A673 (cell line): Measurements from ENCODE around the gene IDI1. TPM values are rescaled to one million over a fixed set of nuclear protein-coding genes. Genes with fewer than 3 reads are reported as not detected.
"Not testable (repeated sequence)": the region's sequence is repeated elsewhere in the genome, so short reads cannot be mapped to it uniquely, and the experiment has no call there.

Experiments
- BruUV-seq: library from RNA; stranded (reverse); fragments of 400-500 nt; replicated peaks from 2 replicates; lab custom pipeline; 2021; lab: Mats Ljungman, UMichigan
- CTCF ChIA-PET: fragments of 300-600 bp; sonication (Branson Sonifier 250); formaldehyde crosslinking; loops from one replicate; lab custom pipeline; 2022; ENCODE audit warnings: antibody characterized with exemption; lab: Charles Lee
- POLR2A ChIA-PET: fragments of 300-600 bp; sonication (Branson Sonifier 250); formaldehyde crosslinking; loops from one replicate; lab custom pipeline; 2022; ENCODE audit warnings: antibody characterized with exemption; ENCODE audit not compliant: low non-redundant PET; lab: Charles Lee
- DNase-seq: peaks from one replicate; pipeline ENCODE4 v3.0.0-alpha.2; 2015; ENCODE audit warnings: low spot score
- H3K27ac ChIP-seq: fragments of 200-600 bp; sonication (generic); 2 replicates; pipeline ENCODE4 v1.5.1; 2016; ENCODE audit warnings: mixed run types, low read depth, mild to moderate bottlenecking, mixed read lengths, antibody characterized with exemption, low read length; ENCODE audit not compliant: poor library complexity, severe bottlenecking
- H3K27me3 ChIP-seq: fragments of 200-600 bp; sonication (generic); replicated peaks from 2 replicates; pipeline ENCODE4 v1.6.1; 2017; ENCODE audit warnings: mixed run types, low read depth, mild to moderate bottlenecking, mixed read lengths, antibody characterized with exemption, low read length; ENCODE audit not compliant: insufficient read depth, poor library complexity
- H3K36me3 ChIP-seq: fragments of 200-600 bp; sonication (generic); 2 replicates; pipeline ENCODE4 v1.6.1; 2016; ENCODE audit warnings: mixed run types, mild to moderate bottlenecking, mixed read lengths, antibody characterized with exemption, low read length; ENCODE audit not compliant: insufficient read depth, poor library complexity, severe bottlenecking
- H3K4me1 ChIP-seq: fragments of 200-600 bp; sonication (generic); 2 replicates; pipeline ENCODE4 v1.6.1; 2017; ENCODE audit warnings: mixed run types, mild to moderate bottlenecking, mixed read lengths, antibody characterized with exemption, low read length; ENCODE audit not compliant: insufficient read depth, poor library complexity, severe bottlenecking
- H3K4me3 ChIP-seq: fragments of 200-600 bp; sonication (generic); 2 replicates; pipeline ENCODE4 v1.5.1; 2016; ENCODE audit warnings: low read depth, mixed run types, mild to moderate bottlenecking, mixed read lengths, low read length; ENCODE audit not compliant: poor library complexity, severe bottlenecking
- H3K9me3 ChIP-seq: fragments of 200-600 bp; sonication (generic); 2 replicates; pipeline ENCODE4 v1.6.1; 2016; ENCODE audit warnings: mixed run types, low read depth, mild to moderate bottlenecking, mixed read lengths, antibody characterized with exemption, low read length; ENCODE audit not compliant: poor library complexity, severe bottlenecking
- CTCF ChIP-seq: fragments of 300-800, 200-600 bp; sonication (generic); conservative IDR thresholded peaks from 2 replicates; pipeline ENCODE4 v1.5.1; 2017; ENCODE audit warnings: low read depth, mild to moderate bottlenecking, antibody characterized with exemption, low read length, moderate library complexity, mixed read lengths
- EZH2 ChIP-seq: fragments of 200-600 bp; sonication (generic); IDR thresholded peaks from 2 replicates; pipeline ENCODE4 v1.6.1; 2017; ENCODE audit warnings: borderline replicate concordance, low read depth, mild to moderate bottlenecking, mixed read lengths, antibody characterized with exemption, low read length; ENCODE audit not compliant: poor library complexity, severe bottlenecking
- intact Hi-C: fragments of 100-400 bp; cut with micrococcal nuclease; formaldehyde crosslinking; loops from one replicate; pipeline ENCODE4 v1.10.0; 2022; ENCODE audit not compliant: unreplicated experiment
- total RNA-seq: library from RNA; stranded (reverse); gene quantifications from 2 replicates; pipeline ENCODE4 v1.2.3, GENCODE V29; 2021

The IDI1 gene
- total RNA-seq, 1 experiment from 2014 or later = 111 TPM

- peaks cover 75% of the 10 kb centered on the region for H3K36me3 ChIP-seq
- no peaks in the 10 kb centered on the region for H3K9me3 ChIP-seq
- BruUV-seq = no TSS peak
- no peak for TF ChIP-seq EZH2
- TF ChIP-seq CTCF = no peak
- peaks cover 20% of the 10 kb centered on the region for H3K4me1 ChIP-seq
- DNase-seq = no peak
- H3K27ac ChIP-seq = no peak overlapping the region
- ChIA-PET POLR2A (no interaction called here), CTCF (no interaction called here)
- intact Hi-C loops = no loop called here
- no peaks in the 10 kb centered on the region for H3K27me3 ChIP-seq
- no peak overlapping the region for H3K4me3 ChIP-seq
Measured at GRCh38 chr10:1041514-1041913, 7.4 kb downstream of the IDI1 start.

- no TSS peak for BruUV-seq
- Histone ChIP-seq H3K27me3 (no peaks in the 10 kb centered on the region), H3K27ac (no peak overlapping the region), H3K4me1 (peaks cover 20% of the 10 kb centered on the region), H3K9me3 (no peaks in the 10 kb centered on the region), H3K36me3 (peaks cover 66% of the 10 kb centered on the region), H3K4me3 (no peak overlapping the region)
- CTCF ChIA-PET = no interaction called here
- intact Hi-C loops = no loop called here
- POLR2A ChIA-PET = no interaction called here
- TF ChIP-seq CTCF = no peak
- no peak for TF ChIP-seq EZH2
- no peak for DNase-seq
Measured at GRCh38 chr10:1040133-1040532, 8.8 kb downstream of the IDI1 start.

- BruUV-seq, POLR2A ChIA-PET: not testable (repeated sequence)
- peaks cover 55% of the 10 kb centered on the region for H3K36me3 ChIP-seq
Measured at GRCh38 chr10:1038769-1039168, 10.2 kb downstream of the IDI1 start.

GRCh38 chr10:1037098-1037497 lies 11.8 kb downstream of the IDI1 start:
- no peaks in the 10 kb centered on the region for H3K27me3 ChIP-seq
- no peak for DNase-seq
- H3K9me3 ChIP-seq = no peaks in the 10 kb centered on the region
- no TSS peak for BruUV-seq
- H3K4me1 ChIP-seq = no peaks in the 10 kb centered on the region
- TF ChIP-seq CTCF (no peak), EZH2 (no peak)
- H3K4me3 ChIP-seq = no peak overlapping the region
- H3K27ac ChIP-seq = peak overlapping the region; percentile 39
- intact Hi-C loops = no loop called here
- peaks cover 38% of the 10 kb centered on the region for H3K36me3 ChIP-seq
- ChIA-PET CTCF (no interaction called here), POLR2A (no interaction called here)

More at GRCh38 chr10:1038769-1039168, 10.2 kb downstream of the IDI1 start:
- H3K4me3 ChIP-seq, intact Hi-C loops, H3K9me3 ChIP-seq, DNase-seq, H3K4me1 ChIP-seq, H3K27ac ChIP-seq, CTCF ChIA-PET, H3K27me3 ChIP-seq: not testable (repeated sequence)
